SK-N-MC (cell line): ENCODE data around the gene ETDA.

Source experiments
- EZH2 ChIP-seq: fragments of 200-600 bp; sonication (generic); IDR thresholded peaks from one replicate; pipeline ENCODE4 v1.6.1; 2017; ENCODE audit warnings: antibody characterized with exemption
- FOXP2 ChIP-seq: optimal IDR thresholded peaks from 2 replicates; pipeline ENCODE3; 2011; ENCODE audit warnings: mild to moderate bottlenecking, moderate library complexity; ENCODE audit not compliant: insufficient read depth; ENCODE audit errors: extremely low read length, control extremely low read depth
- POLR2AphosphoS5 ChIP-seq: IDR thresholded peaks from 2 replicates; pipeline ENCODE4 v1.6.1; 2012; ENCODE audit warnings: mild to moderate bottlenecking, low read depth, low read length, borderline replicate concordance

- no peak for TF ChIP-seq POLR2AphosphoS5
- no peak for TF ChIP-seq EZH2
- TF ChIP-seq FOXP2 = no peak
Measured at GRCh38 chrX:135256923-135257322, 5.1 kb downstream of the ETDA start.
